ENCODE measurements around the gene AGPAT4. TPM values are rescaled to one million over a fixed set of nuclear protein-coding genes. Genes with fewer than 3 reads are reported as not detected.

Gene AGPAT4
- total RNA-seq, 1 experiment from 2014 or later, result 22.0 TPM

GRCh38 chr6:161088676-161089328, 185.1 kb downstream of the AGPAT4 start:
- Histone ChIP-seq H3K4me1 (ENCODE audit: insufficient read depth, low read length) (no peaks in the 10 kb centered on the region), H4K5ac (ENCODE audit: insufficient read length, low read depth, low read length) (no peak overlapping the region), H3K56ac (ENCODE audit: insufficient read length, low read depth, low read length) (no peak overlapping the region), H3T11ph (ENCODE audit: low read length) (no peak overlapping the region), H2AK5ac (ENCODE audit: insufficient read length, low read length) (no peak overlapping the region), H3K23me2 (ENCODE audit: insufficient read length, low read depth, low read length, poor library complexity, severe bottlenecking) (no peaks in the 10 kb centered on the region), H3K4me2 (ENCODE audit: insufficient read depth, insufficient read length, low read length) (no peak overlapping the region), H3K9ac (ENCODE audit: extremely low read depth, insufficient read length, low read length) (no peak overlapping the region), H4K8ac (replicated peaks; ENCODE audit: insufficient read length, low read depth, low read length) (no peak overlapping the region), H3K4ac (ENCODE audit: low read depth, low read length) (no peak overlapping the region), H2BK120ac (ENCODE audit: low read depth, low read length, poor library complexity, severe bottlenecking) (no peak overlapping the region), H4K91ac (ENCODE audit: insufficient read length, low read depth, low read length) (no peak overlapping the region), H2BK20ac (ENCODE audit: low read depth, low read length, poor library complexity, severe bottlenecking) (no peak overlapping the region), H3K27me3 (ENCODE audit: insufficient read depth, low read length) (no peaks in the 10 kb centered on the region), H3K23ac (ENCODE audit: insufficient read length, low read depth, low read length) (no peak overlapping the region), H3K27ac (ENCODE audit: insufficient read length, low read depth, low read length) (no peak overlapping the region), H2AFZ (ENCODE audit: low read length) (no peak overlapping the region), H4K20me1 (ENCODE audit: control insufficient read depth, insufficient read depth, insufficient read length) (no peaks in the 10 kb centered on the region), H3K9me3 (ENCODE audit: control insufficient read depth, low read depth, low read length) (no peaks in the 10 kb centered on the region), H2BK15ac (ENCODE audit: low read depth, low read length) (no peak overlapping the region), H3K79me2 (ENCODE audit: insufficient read depth, low read length) (no peaks in the 10 kb centered on the region), H3K14ac (ENCODE audit: insufficient read depth, low read length) (no peak overlapping the region), H3K18ac (ENCODE audit: insufficient read length, low read depth, low read length) (no peak overlapping the region), H3K79me1 (ENCODE audit: insufficient read depth, low read depth, low read length, poor library complexity, severe bottlenecking) (no peaks in the 10 kb centered on the region), H2BK5ac (ENCODE audit: insufficient read length, low read length) (no peak overlapping the region), H2BK12ac (ENCODE audit: insufficient read length, low read depth, low read length) (no peak overlapping the region)
- no peak for TF ChIP-seq CTCF (conservative IDR thresholded peaks at IDR 0.05)
- Mint-ChIP-seq H3K36me3 (ENCODE audit: insufficient read depth in 1 of 3, low read depth in 3 of 3) (peaks cover 26 to 62% (median 54%) of the 10 kb centered on the region in 3 experiments; a peak in 6 of 7 replicates), H3K4me1 (no peaks in the 10 kb centered on the region), H3K9me3 (no peaks in the 10 kb centered on the region), H3K4me3 (no peak overlapping the region), H3K27me3 (ENCODE audit: low read depth) (no peaks in the 10 kb centered on the region), H3K27ac (no peak overlapping the region)
- no CpG with 5 or more reads among the region's 2 CpGs for WGBS (ENCODE audit: extremely low coverage, insufficient read length, low lambda C conversion rate)
- DNase-seq, result no peak
